Measurements from ENCODE around the gene TIGD1. TPM values are rescaled to one million over a fixed set of nuclear protein-coding genes. Genes with fewer than 3 reads are reported as not detected.

Gene TIGD1
- polyA plus RNA-seq, 1 donor (not counting 4 experiments of a cell fraction or from before 2014, with no cell fraction given) = 2.3 TPM

- Histone ChIP-seq H3K4me1 (ENCODE audit: control insufficient read depth, extremely low read depth, insufficient read depth, low read length) (no peaks in the 10 kb centered on the region), H2AFZ (ENCODE audit: control insufficient read depth, low read length) (no peak overlapping the region), H3K27ac (ENCODE audit: control insufficient read depth, insufficient read depth, low read length) (no peak overlapping the region), H3K9me3 (ENCODE audit: control insufficient read depth, low read depth, low read length) (no peaks in the 10 kb centered on the region), H3K9ac (ENCODE audit: control insufficient read depth, extremely low read depth, insufficient read depth, low read length) (no peak overlapping the region), H3K79me2 (ENCODE audit: control insufficient read depth, insufficient read depth, low read length) (no peaks in the 10 kb centered on the region), H4K20me1 (ENCODE audit: control insufficient read depth, extremely low read depth, insufficient read depth, low read length) (no peaks in the 10 kb centered on the region), H3K27me3 (ENCODE audit: control insufficient read depth, extremely low read depth, insufficient read depth, low read length) (peaks cover 6% of the 10 kb centered on the region), H3K4me2 (ENCODE audit: control insufficient read depth, extremely low read depth, insufficient read depth, low read depth, low read length) (no peak overlapping the region), H3K36me3 (ENCODE audit: control insufficient read depth in 2 of 2, extremely low read depth in 1 of 2, insufficient read depth in 2 of 2, low read length in 2 of 2) (no peaks in the 10 kb centered on the region), H3K9me1 (ENCODE audit: control insufficient read depth, extremely low read depth, insufficient read depth, low read length) (no peaks in the 10 kb centered on the region), H3K4me3 (ENCODE audit: control insufficient read depth in 2 of 3, extremely low read depth in 1 of 3, insufficient read depth in 2 of 3, low read depth in 1 of 3, low read length in 3 of 3) (no peak overlapping the region)
- DNase-seq (ENCODE audit: low read depth, low spot score) (no peak), FAIRE-seq (no peak)
- TF ChIP-seq, protein P1, sequence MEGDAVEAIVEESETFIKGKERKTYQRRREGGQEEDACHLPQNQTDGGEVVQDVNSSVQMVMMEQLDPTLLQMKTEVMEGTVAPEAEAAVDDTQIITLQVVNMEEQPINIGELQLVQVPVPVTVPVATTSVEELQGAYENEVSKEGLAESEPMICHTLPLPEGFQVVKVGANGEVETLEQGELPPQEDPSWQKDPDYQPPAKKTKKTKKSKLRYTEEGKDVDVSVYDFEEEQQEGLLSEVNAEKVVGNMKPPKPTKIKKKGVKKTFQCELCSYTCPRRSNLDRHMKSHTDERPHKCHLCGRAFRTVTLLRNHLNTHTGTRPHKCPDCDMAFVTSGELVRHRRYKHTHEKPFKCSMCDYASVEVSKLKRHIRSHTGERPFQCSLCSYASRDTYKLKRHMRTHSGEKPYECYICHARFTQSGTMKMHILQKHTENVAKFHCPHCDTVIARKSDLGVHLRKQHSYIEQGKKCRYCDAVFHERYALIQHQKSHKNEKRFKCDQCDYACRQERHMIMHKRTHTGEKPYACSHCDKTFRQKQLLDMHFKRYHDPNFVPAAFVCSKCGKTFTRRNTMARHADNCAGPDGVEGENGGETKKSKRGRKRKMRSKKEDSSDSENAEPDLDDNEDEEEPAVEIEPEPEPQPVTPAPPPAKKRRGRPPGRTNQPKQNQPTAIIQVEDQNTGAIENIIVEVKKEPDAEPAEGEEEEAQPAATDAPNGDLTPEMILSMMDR (optimal IDR thresholded peaks at IDR 0.05 in 1 of 3, IDR thresholded peaks at IDR 0.05 in 1 of 3, conservative IDR thresholded peaks at IDR 0.05 in 1 of 3; ENCODE audit: extremely low read depth in 1 of 3, insufficient read depth in 2 of 3, low read length in 3 of 3) = no peak
- TF ChIP-seq EZH2 (IDR thresholded peaks at IDR 0.05; ENCODE audit: low read length) = no peak
- dilution Hi-C loops (cut with MboI; ENCODE audit: extremely low pct_ligation_motif_present, low sequenced_read_pairs) = no loop called here
Measured at GRCh38 chr2:232513353-232513752, 37.0 kb downstream of the TIGD1 start.

GRCh38 chr2:232512602-232513001 lies 37.8 kb downstream of the TIGD1 start:
- H3K36me3 ChIP-seq (ENCODE audit: control insufficient read depth in 2 of 2, extremely low read depth in 1 of 2, insufficient read depth in 2 of 2, low read length in 2 of 2) = no peaks in the 10 kb centered on the region
- no peak for FAIRE-seq
- DNase-seq (ENCODE audit: low read depth, low spot score) = no peak
- H3K9me1 ChIP-seq (ENCODE audit: control insufficient read depth, extremely low read depth, insufficient read depth, low read length) = no peaks in the 10 kb centered on the region
- no peak overlapping the region for H3K4me2 ChIP-seq (ENCODE audit: control insufficient read depth, extremely low read depth, insufficient read depth, low read depth, low read length)
- no peaks in the 10 kb centered on the region for H3K79me2 ChIP-seq (ENCODE audit: control insufficient read depth, insufficient read depth, low read length)
- no peak overlapping the region for H3K27ac ChIP-seq (ENCODE audit: control insufficient read depth, insufficient read depth, low read length)
- dilution Hi-C loops (cut with MboI; ENCODE audit: extremely low pct_ligation_motif_present, low sequenced_read_pairs) = no loop called here
- no peaks in the 10 kb centered on the region for H3K9me3 ChIP-seq (ENCODE audit: control insufficient read depth, low read depth, low read length)
- TF ChIP-seq EZH2 (IDR thresholded peaks at IDR 0.05; ENCODE audit: low read length) = no peak
- TF ChIP-seq, protein P1 (optimal IDR thresholded peaks at IDR 0.05 in 1 of 3, IDR thresholded peaks at IDR 0.05 in 1 of 3, conservative IDR thresholded peaks at IDR 0.05 in 1 of 3; ENCODE audit: extremely low read depth in 1 of 3, insufficient read depth in 2 of 3, low read length in 3 of 3) = no peak
- no peak overlapping the region for H3K9ac ChIP-seq (ENCODE audit: control insufficient read depth, extremely low read depth, insufficient read depth, low read length)
- H3K4me3 ChIP-seq (ENCODE audit: control insufficient read depth in 2 of 3, extremely low read depth in 1 of 3, insufficient read depth in 2 of 3, low read depth in 1 of 3, low read length in 3 of 3) = no peak overlapping the region
- no peaks in the 10 kb centered on the region for H3K4me1 ChIP-seq (ENCODE audit: control insufficient read depth, extremely low read depth, insufficient read depth, low read length)
- H4K20me1 ChIP-seq (ENCODE audit: control insufficient read depth, extremely low read depth, insufficient read depth, low read length) = no peaks in the 10 kb centered on the region
- H3K27me3 ChIP-seq (ENCODE audit: control insufficient read depth, extremely low read depth, insufficient read depth, low read length) = peaks cover 11% of the 10 kb centered on the region
- H2AFZ ChIP-seq (ENCODE audit: control insufficient read depth, low read length) = no peak overlapping the region

Measured in keratinocyte (primary cell).